Muscle layer of duodenum (tissue), 2 donors: ENCODE results near the gene UMOD.

Experiments used
- H3K27ac ChIP-seq: one replicate; pipeline ENCODE4 v1.7.0; 2013; ENCODE audit warnings: mild to moderate bottlenecking, low read length
- H3K27me3 ChIP-seq: one replicate; pipeline ENCODE4 v1.7.0; 2013; ENCODE audit warnings: low read depth, mild to moderate bottlenecking, control low read depth, low read length
- H3K36me3 ChIP-seq, 2 donors: one replicate each; pipeline ENCODE4 v1.7.0; 2013; ENCODE audit warnings: low read length in 2 of 2, control low read depth in 1 of 2, mild to moderate bottlenecking in 1 of 2; ENCODE audit not compliant: insufficient read depth in 2 of 2, control insufficient read depth in 1 of 2
- H3K4me1 ChIP-seq, 2 donors: one replicate each; pipeline ENCODE4 v1.7.0; 2013; ENCODE audit warnings: low read length in 2 of 2, mild to moderate bottlenecking in 2 of 2, control low read depth in 1 of 2, moderate library complexity in 1 of 2; ENCODE audit not compliant: insufficient read depth in 2 of 2, control insufficient read depth in 1 of 2
- H3K4me3 ChIP-seq, 2 donors: one replicate each; pipeline ENCODE4 v1.7.0; 2013; ENCODE audit warnings: low read length in 2 of 2, low read depth in 1 of 2, mild to moderate bottlenecking in 1 of 2
- H3K9me3 ChIP-seq, 2 donors: one replicate each; pipeline ENCODE4 v1.7.0; 2013; ENCODE audit warnings: low read length in 2 of 2, control low read depth in 1 of 2, mild to moderate bottlenecking in 1 of 2; ENCODE audit not compliant: control insufficient read depth in 1 of 2
- donor health status: healthy.

The UMOD gene

DNA sequence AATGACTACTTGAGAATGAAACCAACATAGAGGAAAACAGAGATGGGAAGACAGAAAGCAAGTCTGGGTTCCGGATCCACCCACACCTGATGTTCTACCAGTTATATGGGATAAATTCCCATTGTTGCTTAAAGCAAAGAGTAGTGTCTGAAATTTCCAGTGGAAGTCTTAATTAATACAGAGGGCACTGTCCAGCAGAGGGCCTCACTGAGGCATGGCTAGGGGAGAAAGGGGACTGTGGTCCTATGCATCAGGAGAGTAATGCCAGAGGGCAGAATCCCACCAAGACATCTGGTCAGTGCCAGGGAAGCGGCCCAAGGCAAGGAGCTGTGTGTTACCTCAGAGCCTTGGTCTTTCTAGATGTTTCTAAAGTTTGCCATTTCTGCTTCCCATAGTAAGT lies 7.5 kb upstream of the UMOD start:
- no peaks in the 10 kb centered on the region for H3K36me3 ChIP-seq
- no peak overlapping the region for H3K27ac ChIP-seq
- H3K9me3 ChIP-seq: no peaks in the 10 kb centered on the region
- H3K4me1 ChIP-seq: no peaks in the 10 kb centered on the region
- H3K4me3 ChIP-seq: no peak overlapping the region
- H3K27me3 ChIP-seq: no peaks in the 10 kb centered on the region

DNA sequence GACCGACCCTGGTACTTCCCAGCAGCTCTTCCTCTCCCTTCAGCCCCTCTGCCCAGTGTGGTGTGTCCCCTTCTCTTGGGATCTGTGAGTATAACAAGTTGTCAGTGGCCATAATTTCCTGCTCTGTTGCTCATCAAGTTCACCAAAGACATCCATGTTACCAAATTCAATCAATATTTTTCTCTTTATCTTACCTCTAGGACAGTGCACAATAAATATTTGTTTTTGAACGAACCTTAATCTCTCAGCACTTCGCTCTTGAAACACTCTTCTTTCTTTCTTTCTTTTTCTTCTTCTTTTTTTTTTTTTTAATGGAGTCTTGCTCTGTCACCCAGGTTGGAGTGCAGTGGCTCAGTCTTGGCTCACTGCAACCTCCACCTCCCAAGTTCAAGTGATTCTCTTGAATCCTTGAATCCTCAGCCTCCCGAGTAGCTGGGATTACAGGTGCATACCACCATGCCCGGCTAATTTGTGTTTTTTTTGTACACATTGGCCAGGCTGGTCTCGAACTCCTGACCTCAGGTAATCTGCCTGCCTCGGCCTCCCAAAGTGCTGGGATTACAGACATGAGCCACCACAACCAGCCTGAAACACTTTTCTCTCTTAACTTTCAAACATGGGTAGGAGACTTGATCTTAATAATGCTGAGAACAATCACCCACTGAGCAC lies 2.7 kb upstream of the UMOD start:
- H3K9me3 ChIP-seq: no peaks in the 10 kb centered on the region
- no peaks in the 10 kb centered on the region for H3K36me3 ChIP-seq
- no peaks in the 10 kb centered on the region for H3K27me3 ChIP-seq
- no peak overlapping the region for H3K4me3 ChIP-seq
- H3K4me1 ChIP-seq: no peaks in the 10 kb centered on the region
- no peak overlapping the region for H3K27ac ChIP-seq

DNA sequence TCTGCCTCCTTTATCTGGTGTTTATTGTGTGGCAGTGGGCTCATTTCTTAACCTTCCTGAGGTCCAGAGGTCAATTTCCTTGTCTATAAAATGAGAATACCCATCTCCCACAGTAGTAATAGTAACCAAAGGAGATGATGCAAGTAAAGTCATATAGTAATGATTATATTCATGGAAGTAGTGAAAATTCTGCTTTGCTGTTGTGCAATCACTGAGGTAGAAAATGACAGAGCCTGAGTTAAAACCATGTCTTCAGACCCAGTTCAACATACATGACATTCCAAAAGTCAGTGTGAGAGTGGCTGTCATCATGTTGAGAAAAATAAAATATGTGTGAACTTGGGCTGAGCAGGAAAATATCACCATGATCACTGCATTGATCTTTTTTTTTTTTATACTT lies 864 bp upstream of the UMOD start:
- H3K4me3 ChIP-seq: no peak overlapping the region
- no peaks in the 10 kb centered on the region for H3K4me1 ChIP-seq
- H3K27ac ChIP-seq: no peak overlapping the region
- H3K9me3 ChIP-seq: no peaks in the 10 kb centered on the region
- no peaks in the 10 kb centered on the region for H3K36me3 ChIP-seq
- H3K27me3 ChIP-seq: peaks cover 3% of the 10 kb centered on the region

GRCh38 chr16:20349615-20350014 lies 2.9 kb downstream of the UMOD start:
- Histone ChIP-seq H3K27ac (no peak overlapping the region), H3K4me3 (no peak overlapping the region), H3K9me3 (no peaks in the 10 kb centered on the region), H3K36me3 (no peaks in the 10 kb centered on the region), H3K27me3 (peaks cover 3% of the 10 kb centered on the region), H3K4me1 (no peaks in the 10 kb centered on the region)

- Histone ChIP-seq H3K9me3 (no peaks in the 10 kb centered on the region), H3K4me1 (no peaks in the 10 kb centered on the region), H3K36me3 (no peaks in the 10 kb centered on the region), H3K27me3 (peaks cover 3% of the 10 kb centered on the region), H3K27ac (no peak overlapping the region), H3K4me3 (peak overlapping the region in 1 of 2 donors; percentile 37)
Observed at GRCh38 chr16:20348365-20349185, 3.9 kb downstream of the UMOD start.

DNA sequence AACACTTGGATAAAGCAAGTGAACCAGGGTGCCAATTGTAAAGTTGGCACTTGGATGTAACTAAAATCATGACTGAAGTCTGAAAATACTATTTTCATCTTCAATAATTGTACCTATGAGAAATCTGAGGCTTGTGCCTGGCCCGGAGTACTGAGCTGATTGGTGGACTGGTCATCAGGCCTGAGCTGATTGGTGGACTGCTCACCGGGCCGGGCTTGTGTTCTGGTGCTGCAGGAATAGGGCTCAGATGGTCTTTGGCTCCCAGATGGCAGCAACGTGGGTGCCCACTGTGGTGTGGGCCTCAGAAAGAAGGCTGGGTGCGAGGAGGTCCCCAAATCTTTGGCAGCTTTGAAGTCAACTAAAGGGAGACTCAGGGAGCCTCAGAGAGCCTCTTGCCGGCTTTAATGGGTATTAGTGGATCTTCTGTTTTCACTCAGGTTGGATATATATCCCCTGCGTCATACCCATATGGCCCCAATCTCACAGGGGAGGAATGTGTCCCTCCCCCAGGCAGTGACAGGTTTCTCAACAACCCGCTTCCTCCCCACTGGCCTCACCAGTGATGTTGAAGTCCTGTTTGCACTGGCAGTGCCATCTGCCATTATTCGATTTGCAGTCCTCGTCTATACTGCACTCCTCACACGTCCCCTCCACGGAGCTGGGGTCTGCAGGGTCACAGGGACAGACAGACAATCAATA lies 4.7 kb downstream of the UMOD start:
- H3K9me3 ChIP-seq: no peaks in the 10 kb centered on the region
- no peaks in the 10 kb centered on the region for H3K4me1 ChIP-seq
- H3K27ac ChIP-seq: no peak overlapping the region
- H3K27me3 ChIP-seq: peaks cover 3% of the 10 kb centered on the region
- H3K4me3 ChIP-seq: no peak overlapping the region
- H3K36me3 ChIP-seq: no peaks in the 10 kb centered on the region

DNA sequence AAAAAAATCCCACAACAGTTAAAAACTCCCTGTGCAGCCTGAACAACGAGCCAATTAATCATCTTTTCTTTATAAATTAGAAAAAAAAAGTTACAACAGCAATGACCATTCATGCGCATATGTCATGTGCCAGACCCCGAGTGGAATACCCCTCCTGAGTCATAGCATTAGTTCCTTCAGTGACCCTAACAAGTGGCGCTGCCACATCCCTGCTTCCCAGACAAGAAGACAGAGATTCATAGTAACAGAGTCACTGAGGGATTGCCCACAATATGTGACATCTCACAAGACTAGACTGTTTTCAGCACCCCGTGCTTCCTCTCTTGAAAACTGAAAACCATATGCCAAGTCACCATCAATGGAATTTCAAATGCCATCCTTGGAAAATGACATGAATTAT lies 7.9 kb downstream of the UMOD start:
- Histone ChIP-seq H3K27ac (no peak overlapping the region), H3K4me1 (no peaks in the 10 kb centered on the region)

DNA sequence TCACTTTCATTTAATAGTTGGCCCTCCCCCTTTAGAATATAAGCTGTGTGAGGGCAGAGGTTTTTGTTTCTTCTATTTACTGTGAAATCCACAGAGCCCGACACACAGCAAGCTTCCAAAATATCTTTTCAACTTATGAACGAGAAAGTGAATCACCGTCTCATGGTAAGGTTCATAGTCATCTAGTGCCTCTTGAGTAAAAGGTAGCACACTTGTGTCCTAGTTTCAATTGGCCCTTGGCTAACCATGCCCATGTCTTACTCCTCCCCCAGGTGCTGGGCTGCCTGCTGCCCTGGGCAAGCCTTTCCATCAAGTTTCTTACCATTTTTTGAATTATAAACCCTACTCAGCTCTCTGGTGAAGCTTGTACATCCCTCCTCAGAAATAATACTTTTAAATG lies 12.8 kb downstream of the UMOD start:
- no peaks in the 10 kb centered on the region for H3K9me3 ChIP-seq
- no peaks in the 10 kb centered on the region for H3K27me3 ChIP-seq
- no peak overlapping the region for H3K27ac ChIP-seq
- no peaks in the 10 kb centered on the region for H3K36me3 ChIP-seq
- no peaks in the 10 kb centered on the region for H3K4me1 ChIP-seq
- H3K4me3 ChIP-seq: no peak overlapping the region

More for the DNA sequence above, 7.9 kb downstream of the UMOD start:
- Histone ChIP-seq H3K36me3 (no peaks in the 10 kb centered on the region), H3K9me3 (no peaks in the 10 kb centered on the region), H3K4me3 (no peak overlapping the region), H3K27me3 (peaks cover 3% of the 10 kb centered on the region)

DNA sequence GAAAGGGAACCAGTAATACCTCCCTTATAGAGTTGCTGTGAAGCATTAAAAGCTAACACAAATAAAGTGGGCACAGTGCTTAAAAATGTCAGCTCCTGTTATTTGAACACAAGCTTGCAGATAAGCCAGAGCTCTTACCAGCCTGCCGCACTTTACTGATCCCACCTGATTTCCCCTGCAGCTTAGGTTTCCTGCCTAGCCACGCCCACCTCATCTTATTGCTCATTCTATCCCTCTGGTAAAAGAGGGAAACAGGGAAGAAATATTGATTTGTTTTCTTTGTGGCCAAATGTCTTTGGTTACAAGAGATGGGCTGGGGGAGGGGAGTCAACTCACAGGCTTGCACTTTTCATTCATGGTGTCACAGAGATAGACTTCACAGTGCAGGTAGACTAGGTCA lies 15.6 kb downstream of the UMOD start:
- Histone ChIP-seq H3K4me3 (no peak overlapping the region), H3K27ac (no peak overlapping the region), H3K4me1 (no peaks in the 10 kb centered on the region), H3K36me3 (no peaks in the 10 kb centered on the region), H3K27me3 (no peaks in the 10 kb centered on the region), H3K9me3 (no peaks in the 10 kb centered on the region)

DNA sequence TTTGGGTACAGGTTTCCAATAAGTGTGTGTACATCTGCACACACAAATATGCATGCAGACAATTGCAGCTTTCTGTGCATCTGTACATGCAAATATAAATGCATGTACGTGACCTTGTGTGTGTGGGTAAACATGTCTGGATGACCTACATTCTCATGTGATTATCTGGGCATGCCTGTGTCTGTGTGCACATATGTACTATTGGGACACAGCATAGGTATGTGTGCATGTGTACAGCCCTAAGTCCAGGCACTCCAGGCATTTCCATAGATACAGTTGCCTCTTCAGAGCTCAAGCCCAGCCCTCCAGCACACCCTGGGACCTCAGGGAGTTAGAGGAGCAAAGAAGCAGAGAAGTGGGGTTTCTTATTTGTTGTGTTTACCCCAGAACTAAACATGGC lies 18.1 kb downstream of the UMOD start:
- Histone ChIP-seq H3K4me3 (no peak overlapping the region), H3K4me1 (no peaks in the 10 kb centered on the region), H3K9me3 (no peaks in the 10 kb centered on the region), H3K36me3 (no peaks in the 10 kb centered on the region), H3K27ac (no peak overlapping the region), H3K27me3 (no peaks in the 10 kb centered on the region)

- Histone ChIP-seq H3K9me3 (no peaks in the 10 kb centered on the region), H3K27ac (no peak overlapping the region)
Observed at GRCh38 chr16:20333120-20333519, 19.4 kb downstream of the UMOD start.

More at GRCh38 chr16:20333120-20333519, 19.4 kb downstream of the UMOD start:
- no peaks in the 10 kb centered on the region for H3K27me3 ChIP-seq
- no peaks in the 10 kb centered on the region for H3K4me1 ChIP-seq
- no peaks in the 10 kb centered on the region for H3K36me3 ChIP-seq
- H3K4me3 ChIP-seq: no peak overlapping the region
